Measurements from ENCODE around the gene DHDH.
"Not testable (repeated sequence)": the region's sequence is repeated elsewhere in the genome, so short reads cannot be mapped to it uniquely, and the experiment has no call there.

The DHDH gene

GRCh38 chr19:48918071-48918470 lies 15.4 kb upstream of the DHDH start:
- DNase-seq = no peak

GRCh38 chr19:48918801-48919247 lies 14.7 kb upstream of the DHDH start:
- peak; percentile 33 for DNase-seq

GRCh38 chr19:48919271-48919670 lies 14.2 kb upstream of the DHDH start:
- DNase-seq = not testable (repeated sequence)

- DNase-seq = no peak
Measured at GRCh38 chr19:48920949-48921348, 12.6 kb upstream of the DHDH start.

- no peak for DNase-seq
Measured at GRCh38 chr19:48921721-48922500, 11.6 kb upstream of the DHDH start.

GRCh38 chr19:48922548-48923490 lies 10.7 kb upstream of the DHDH start:
- no peak for DNase-seq

GRCh38 chr19:48925240-48925843 lies 8.2 kb upstream of the DHDH start:
- no peak for DNase-seq

- DNase-seq = not testable (repeated sequence)
Measured at GRCh38 chr19:48925890-48926289, 7.6 kb upstream of the DHDH start.

- peak; percentile 49 for DNase-seq
Measured at GRCh38 chr19:48926909-48927308, 6.6 kb upstream of the DHDH start.

- not testable (repeated sequence) for DNase-seq
Measured at GRCh38 chr19:48927692-48928091, 5.8 kb upstream of the DHDH start.

GRCh38 chr19:48928164-48929025 lies 5.1 kb upstream of the DHDH start:
- DNase-seq = no peak

GRCh38 chr19:48934837-48935236 lies 1.3 kb downstream of the DHDH start:
- DNase-seq = no peak

- DNase-seq = no peak
Measured at GRCh38 chr19:48935864-48936263, 2.4 kb downstream of the DHDH start.

GRCh38 chr19:48938256-48938655 lies 4.8 kb downstream of the DHDH start:
- no peak for DNase-seq

GRCh38 chr19:48940902-48941301 lies 7.4 kb downstream of the DHDH start:
- no peak for DNase-seq

GRCh38 chr19:48943081-48943480 lies 9.6 kb downstream of the DHDH start:
- DNase-seq = no peak

GRCh38 chr19:48945415-48945814 lies 11.9 kb downstream of the DHDH start:
- no peak for DNase-seq

GRCh38 chr19:48945817-48946216 lies 12.3 kb downstream of the DHDH start:
- DNase-seq = no peak

GRCh38 chr19:48946463-48947257 lies 13.2 kb downstream of the DHDH start:
- no peak for DNase-seq

GRCh38 chr19:48947258-48947542 lies 13.7 kb downstream of the DHDH start:
- DNase-seq = no peak

- DNase-seq = no peak
Measured at GRCh38 chr19:48950159-48950558, 16.7 kb downstream of the DHDH start.
